Measurements from ENCODE around the gene VMP1. TPM values are rescaled to one million over a fixed set of nuclear protein-coding genes. Genes with fewer than 3 reads are reported as not detected.
"Not testable (repeated sequence)": the region's sequence is repeated elsewhere in the genome, so short reads cannot be mapped to it uniquely, and the experiment has no call there.

The VMP1 gene
- total RNA-seq, 1 donor from 2014 or later, result 64.9 TPM

DNA sequence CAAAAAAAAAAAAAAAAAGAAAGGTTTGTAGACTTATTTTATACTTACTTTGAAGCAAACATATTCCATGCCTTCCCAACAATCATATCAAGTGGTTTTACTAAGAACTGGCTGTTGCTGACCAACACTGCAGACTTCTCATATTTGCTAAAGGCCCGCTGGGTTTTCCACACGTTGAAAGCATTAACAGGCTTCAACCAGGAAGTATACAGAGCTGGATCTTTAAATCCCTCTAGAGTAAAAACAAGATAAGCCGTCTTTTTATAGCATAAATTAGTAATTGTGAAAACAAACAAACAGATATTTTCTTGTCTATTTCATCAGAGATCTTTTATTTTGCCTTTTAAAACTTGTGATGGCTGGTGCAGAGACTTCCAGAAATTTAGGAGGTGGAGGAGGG lies 156.2 kb downstream of the VMP1 start:
- H3K4me1 Mint-ChIP-seq (ENCODE audit: unreplicated experiment), result no peaks in the 10 kb centered on the region
- H3K27me3 Mint-ChIP-seq (ENCODE audit: unreplicated experiment), result no peaks in the 10 kb centered on the region
- DNase-seq (ENCODE audit: low spot score), result no peak
- H3K27ac Mint-ChIP-seq (ENCODE audit: unreplicated experiment), result no peak overlapping the region
- H3K9me3 Mint-ChIP-seq (ENCODE audit: unreplicated experiment), result no peaks in the 10 kb centered on the region
- TF ChIP-seq, protein P1, sequence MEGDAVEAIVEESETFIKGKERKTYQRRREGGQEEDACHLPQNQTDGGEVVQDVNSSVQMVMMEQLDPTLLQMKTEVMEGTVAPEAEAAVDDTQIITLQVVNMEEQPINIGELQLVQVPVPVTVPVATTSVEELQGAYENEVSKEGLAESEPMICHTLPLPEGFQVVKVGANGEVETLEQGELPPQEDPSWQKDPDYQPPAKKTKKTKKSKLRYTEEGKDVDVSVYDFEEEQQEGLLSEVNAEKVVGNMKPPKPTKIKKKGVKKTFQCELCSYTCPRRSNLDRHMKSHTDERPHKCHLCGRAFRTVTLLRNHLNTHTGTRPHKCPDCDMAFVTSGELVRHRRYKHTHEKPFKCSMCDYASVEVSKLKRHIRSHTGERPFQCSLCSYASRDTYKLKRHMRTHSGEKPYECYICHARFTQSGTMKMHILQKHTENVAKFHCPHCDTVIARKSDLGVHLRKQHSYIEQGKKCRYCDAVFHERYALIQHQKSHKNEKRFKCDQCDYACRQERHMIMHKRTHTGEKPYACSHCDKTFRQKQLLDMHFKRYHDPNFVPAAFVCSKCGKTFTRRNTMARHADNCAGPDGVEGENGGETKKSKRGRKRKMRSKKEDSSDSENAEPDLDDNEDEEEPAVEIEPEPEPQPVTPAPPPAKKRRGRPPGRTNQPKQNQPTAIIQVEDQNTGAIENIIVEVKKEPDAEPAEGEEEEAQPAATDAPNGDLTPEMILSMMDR (IDR thresholded peaks at IDR 0.05; ENCODE audit: unreplicated experiment), result no peak
- H3K4me3 Mint-ChIP-seq (ENCODE audit: unreplicated experiment), result no peak overlapping the region
- peaks cover 3% of the 10 kb centered on the region for H3K36me3 Mint-ChIP-seq (ENCODE audit: low read depth, unreplicated experiment)

DNA sequence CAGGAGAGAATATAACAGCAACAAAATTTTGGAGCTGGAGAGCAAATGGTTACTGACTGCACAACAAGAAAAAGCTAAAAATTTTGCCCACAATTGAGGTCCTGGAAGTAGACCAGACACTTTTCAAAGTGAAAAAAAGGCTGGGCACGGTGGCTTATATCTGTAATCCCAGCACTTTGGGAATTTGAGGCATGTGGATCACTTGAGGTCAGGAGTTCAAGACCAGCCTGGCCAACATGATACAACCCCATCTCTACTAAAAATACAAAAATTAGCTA lies 162.4 kb downstream of the VMP1 start:
- Mint-ChIP-seq H3K27me3 (ENCODE audit: unreplicated experiment) (peaks cover 1% of the 10 kb centered on the region), H3K9me3 (ENCODE audit: unreplicated experiment) (no peaks in the 10 kb centered on the region), H3K36me3 (ENCODE audit: low read depth, unreplicated experiment) (peaks cover 5% of the 10 kb centered on the region), H3K4me3 (ENCODE audit: unreplicated experiment) (no peak overlapping the region), H3K4me1 (ENCODE audit: unreplicated experiment) (peaks cover 6% of the 10 kb centered on the region), H3K27ac (ENCODE audit: unreplicated experiment) (no peak overlapping the region)
- no peak for DNase-seq (ENCODE audit: low spot score)
- TF ChIP-seq, protein P1 (IDR thresholded peaks at IDR 0.05; ENCODE audit: unreplicated experiment), result no peak

DNA sequence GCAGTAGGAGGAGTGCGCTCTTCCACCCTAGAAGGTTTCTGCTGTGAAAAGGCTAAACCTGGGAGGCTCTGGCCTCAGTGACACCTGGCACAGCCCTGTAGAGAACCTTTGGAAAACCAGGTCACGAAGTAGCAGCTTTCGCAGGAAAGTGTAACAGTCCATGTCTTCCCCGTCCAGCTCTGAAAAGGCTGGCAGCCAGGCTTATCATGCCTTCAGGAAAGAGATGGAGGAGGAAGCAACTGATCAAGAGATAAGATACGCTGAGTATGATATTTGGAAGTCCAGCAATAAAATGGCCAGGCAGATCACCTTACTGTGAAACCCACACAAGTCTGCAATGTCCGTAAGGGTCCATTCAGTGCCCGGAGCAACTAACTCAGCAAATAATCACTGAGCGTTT lies 163.0 kb downstream of the VMP1 start:
- no peaks in the 10 kb centered on the region for H3K9me3 Mint-ChIP-seq (ENCODE audit: unreplicated experiment)
- H3K36me3 Mint-ChIP-seq (ENCODE audit: low read depth, unreplicated experiment), result peaks cover 5% of the 10 kb centered on the region
- no peak overlapping the region for H3K27ac Mint-ChIP-seq (ENCODE audit: unreplicated experiment)
- TF ChIP-seq, protein P1 (IDR thresholded peaks at IDR 0.05; ENCODE audit: unreplicated experiment), result no peak
- no peak overlapping the region for H3K4me3 Mint-ChIP-seq (ENCODE audit: unreplicated experiment)
- H3K4me1 Mint-ChIP-seq (ENCODE audit: unreplicated experiment), result peaks cover 6% of the 10 kb centered on the region
- peaks cover 1% of the 10 kb centered on the region for H3K27me3 Mint-ChIP-seq (ENCODE audit: unreplicated experiment)
- DNase-seq (ENCODE audit: low spot score), result no peak

DNA sequence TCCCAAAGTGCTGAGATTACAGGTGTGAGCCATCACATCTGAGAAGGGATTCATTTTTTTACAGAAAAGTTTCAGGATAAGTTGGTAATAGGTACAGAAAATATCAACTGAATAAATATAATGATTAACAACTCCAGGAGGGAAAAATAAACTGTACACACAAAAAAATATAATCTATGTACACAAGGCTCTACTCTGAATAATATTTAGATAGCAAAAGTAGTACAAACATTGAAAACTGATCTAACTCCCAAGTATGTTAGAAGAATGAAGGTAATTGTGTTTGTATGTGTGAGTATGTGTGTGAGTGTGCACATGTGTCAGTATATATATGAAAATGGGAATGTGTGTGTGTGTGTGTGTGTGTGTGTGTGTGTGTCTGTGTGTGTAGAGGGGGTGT lies 164.9 kb downstream of the VMP1 start:
- H3K4me1 Mint-ChIP-seq (ENCODE audit: unreplicated experiment), result peaks cover 6% of the 10 kb centered on the region
- TF ChIP-seq, protein P1 (IDR thresholded peaks at IDR 0.05; ENCODE audit: unreplicated experiment), result no peak
- no peak overlapping the region for H3K27ac Mint-ChIP-seq (ENCODE audit: unreplicated experiment)
- DNase-seq (ENCODE audit: low spot score), result no peak
- H3K36me3 Mint-ChIP-seq (ENCODE audit: low read depth, unreplicated experiment), result peaks cover 8% of the 10 kb centered on the region
- no peak overlapping the region for H3K4me3 Mint-ChIP-seq (ENCODE audit: unreplicated experiment)
- peaks cover 1% of the 10 kb centered on the region for H3K27me3 Mint-ChIP-seq (ENCODE audit: unreplicated experiment)
- no peaks in the 10 kb centered on the region for H3K9me3 Mint-ChIP-seq (ENCODE audit: unreplicated experiment)

DNA sequence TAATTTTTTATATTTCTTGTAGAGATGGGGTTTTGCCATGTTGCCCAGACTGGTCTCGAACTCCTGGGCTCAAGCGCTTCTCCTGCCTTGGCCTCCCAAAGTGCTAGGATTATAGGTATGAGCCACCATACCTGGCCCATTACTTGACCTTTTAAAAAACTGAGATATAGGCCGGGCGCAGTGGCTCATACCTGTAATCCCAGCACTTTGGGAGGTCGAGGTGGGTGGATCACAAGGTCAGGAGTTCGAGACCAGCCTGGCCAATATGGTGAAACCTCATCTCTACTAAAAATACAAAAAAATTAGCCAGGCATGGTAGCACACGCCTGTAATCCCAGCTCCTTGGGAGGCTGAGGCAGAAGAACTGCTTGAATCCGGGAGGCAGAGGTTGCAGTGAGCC lies 166.0 kb downstream of the VMP1 start:
- H3K36me3 Mint-ChIP-seq (ENCODE audit: low read depth, unreplicated experiment), result peaks cover 14% of the 10 kb centered on the region
- H3K4me3 Mint-ChIP-seq (ENCODE audit: unreplicated experiment); H3K9me3 Mint-ChIP-seq (ENCODE audit: unreplicated experiment); H3K27ac Mint-ChIP-seq (ENCODE audit: unreplicated experiment); H3K4me1 Mint-ChIP-seq (ENCODE audit: unreplicated experiment); DNase-seq (ENCODE audit: low spot score); H3K27me3 Mint-ChIP-seq (ENCODE audit: unreplicated experiment): not testable (repeated sequence)

DNA sequence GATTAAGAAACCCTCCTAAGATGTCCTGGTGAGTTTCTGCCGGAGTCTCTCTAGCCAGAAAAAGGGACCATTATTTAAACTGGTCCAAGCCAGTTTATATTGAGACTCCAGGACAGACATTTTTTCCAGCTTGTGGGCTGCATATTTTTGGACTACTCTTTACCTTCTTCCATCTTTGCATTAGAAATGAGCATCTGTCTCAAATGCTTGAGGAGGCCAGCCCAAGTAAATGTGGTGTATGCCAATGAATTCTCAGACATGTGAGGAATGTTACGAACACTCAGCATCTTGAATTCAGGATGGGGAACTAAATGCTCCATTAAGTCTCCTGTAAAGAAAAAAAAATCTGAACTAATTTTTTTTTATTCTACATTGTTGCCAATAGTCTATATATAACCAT lies 166.9 kb downstream of the VMP1 start:
- H3K4me1 Mint-ChIP-seq (ENCODE audit: unreplicated experiment), result peaks cover 6% of the 10 kb centered on the region
- H3K27me3 Mint-ChIP-seq (ENCODE audit: unreplicated experiment), result peaks cover under 1% of the 10 kb centered on the region
- H3K9me3 Mint-ChIP-seq (ENCODE audit: unreplicated experiment), result no peaks in the 10 kb centered on the region
- TF ChIP-seq, protein P1 (IDR thresholded peaks at IDR 0.05; ENCODE audit: unreplicated experiment), result no peak
- H3K4me3 Mint-ChIP-seq (ENCODE audit: unreplicated experiment), result no peak overlapping the region
- no peak for DNase-seq (ENCODE audit: low spot score)
- peaks cover 14% of the 10 kb centered on the region for H3K36me3 Mint-ChIP-seq (ENCODE audit: low read depth, unreplicated experiment)
- no peak overlapping the region for H3K27ac Mint-ChIP-seq (ENCODE audit: unreplicated experiment)

All from endothelial cell (in vitro differentiated cells).